ENCODE measurements around the gene UGT1A9.

UGT1A9 gene

GRCh38 chr2:233772153-233772552 lies 100.5 kb downstream of the UGT1A9 start:
- TF ChIP-seq Cebpa-rat (IDR thresholded peaks at IDR 0.05): no peak
- Histone ChIP-seq H4K20me1 (no peaks in the 10 kb centered on the region), H3K36me3 (no peaks in the 10 kb centered on the region), H3K27me3 (no peaks in the 10 kb centered on the region), H3K4me2 (no peak overlapping the region), H3K9ac (no peak overlapping the region), H3K4me3 (no peak overlapping the region), H3K4me1 (no peaks in the 10 kb centered on the region), H3K27ac (no peak overlapping the region), H3K9me3 (peaks cover 21% of the 10 kb centered on the region)

- Histone ChIP-seq H3K27me3 (no peaks in the 10 kb centered on the region), H4K20me1 (no peaks in the 10 kb centered on the region), H3K27ac (no peak overlapping the region), H3K9me3 (peaks cover 25% of the 10 kb centered on the region), H3K36me3 (no peaks in the 10 kb centered on the region), H3K4me2 (no peak overlapping the region), H3K9ac (no peak overlapping the region), H3K4me3 (no peak overlapping the region), H3K4me1 (no peaks in the 10 kb centered on the region)
- no peak for TF ChIP-seq Cebpa-rat (IDR thresholded peaks at IDR 0.05)
Observed at GRCh38 chr2:233772583-233772982, 100.9 kb downstream of the UGT1A9 start.

GRCh38 chr2:233773854-233774253 lies 102.2 kb downstream of the UGT1A9 start:
- Histone ChIP-seq H3K4me1 (no peaks in the 10 kb centered on the region), H4K20me1 (no peaks in the 10 kb centered on the region), H3K27ac (no peak overlapping the region), H3K4me2 (no peak overlapping the region), H3K27me3 (no peaks in the 10 kb centered on the region), H3K4me3 (no peak overlapping the region), H3K36me3 (no peaks in the 10 kb centered on the region), H3K9ac (no peak overlapping the region), H3K9me3 (peaks cover 33% of the 10 kb centered on the region)
- no peak for TF ChIP-seq Cebpa-rat (IDR thresholded peaks at IDR 0.05)

- Histone ChIP-seq H4K20me1 (no peaks in the 10 kb centered on the region), H3K4me2 (no peak overlapping the region), H3K4me1 (no peaks in the 10 kb centered on the region), H3K9me3 (peaks cover 33% of the 10 kb centered on the region), H3K4me3 (no peak overlapping the region), H3K27me3 (no peaks in the 10 kb centered on the region), H3K27ac (no peak overlapping the region), H3K9ac (no peak overlapping the region), H3K36me3 (no peaks in the 10 kb centered on the region)
- TF ChIP-seq Cebpa-rat (IDR thresholded peaks at IDR 0.05): no peak
Observed at GRCh38 chr2:233775414-233775813, 103.7 kb downstream of the UGT1A9 start.

- H3K4me2 ChIP-seq: no peak within 1 kb of the TSS
- H3K4me3 ChIP-seq: no peak within 1 kb of the TSS
- no peak for TF ChIP-seq Cebpa-rat (IDR thresholded peaks at IDR 0.05)
- H3K9me3 ChIP-seq: peaks cover 33% of the 10 kb centered on the region
- H3K27me3 ChIP-seq: no peaks in the 10 kb centered on the region
- no peaks in the 10 kb centered on the region for H3K36me3 ChIP-seq
- no peak within 1 kb of the TSS for H3K9ac ChIP-seq
- no peaks in the 10 kb centered on the region for H3K4me1 ChIP-seq
- H3K27ac ChIP-seq: no peak within 1 kb of the TSS
- H4K20me1 ChIP-seq: no peaks in the 10 kb centered on the region
Observed at GRCh38 chr2:233778030-233778429, 106.3 kb downstream of the UGT1A9 start, which contains the start of gene MROH2A. Gene MROH2A, plus strand, starts transcription at chr2:233778330. Its CDS starts 1,029 bp downstream, at chr2:233779359.

- no peaks in the 10 kb centered on the region for H4K20me1 ChIP-seq
- no peaks in the 10 kb centered on the region for H3K36me3 ChIP-seq
- H3K4me1 ChIP-seq: peaks cover 3% of the 10 kb centered on the region
- H3K9me3 ChIP-seq: peaks cover 37% of the 10 kb centered on the region
- H3K27ac ChIP-seq: no peak overlapping the region
- no peaks in the 10 kb centered on the region for H3K27me3 ChIP-seq
- no peak for TF ChIP-seq Cebpa-rat (IDR thresholded peaks at IDR 0.05)
- no peak overlapping the region for H3K9ac ChIP-seq
- no peak overlapping the region for H3K4me2 ChIP-seq
- no peak overlapping the region for H3K4me3 ChIP-seq
Observed at GRCh38 chr2:233779722-233780121, 108.0 kb downstream of the UGT1A9 start.

- no peak for TF ChIP-seq Cebpa-rat (IDR thresholded peaks at IDR 0.05)
- Histone ChIP-seq H3K27ac (no peak overlapping the region), H4K20me1 (no peaks in the 10 kb centered on the region), H3K4me2 (no peak overlapping the region), H3K9me3 (peaks cover 35% of the 10 kb centered on the region), H3K4me1 (peaks cover 14% of the 10 kb centered on the region), H3K4me3 (no peak overlapping the region), H3K9ac (no peak overlapping the region), H3K27me3 (no peaks in the 10 kb centered on the region), H3K36me3 (no peaks in the 10 kb centered on the region)
Observed at GRCh38 chr2:233780771-233781170, 109.1 kb downstream of the UGT1A9 start.

- H3K4me3 ChIP-seq: no peak overlapping the region
- H3K4me2 ChIP-seq: no peak overlapping the region
- TF ChIP-seq Cebpa-rat (IDR thresholded peaks at IDR 0.05): no peak
- peaks cover 21% of the 10 kb centered on the region for H3K9me3 ChIP-seq
- H3K27ac ChIP-seq: no peak overlapping the region
- H3K36me3 ChIP-seq: no peaks in the 10 kb centered on the region
- no peaks in the 10 kb centered on the region for H3K27me3 ChIP-seq
- peaks cover 18% of the 10 kb centered on the region for H3K4me1 ChIP-seq
- no peaks in the 10 kb centered on the region for H4K20me1 ChIP-seq
- no peak overlapping the region for H3K9ac ChIP-seq
Observed at GRCh38 chr2:233789554-233789953, 117.9 kb downstream of the UGT1A9 start.

- Histone ChIP-seq H3K9ac (no peak overlapping the region), H3K4me2 (no peak overlapping the region), H3K27ac (no peak overlapping the region), H3K36me3 (no peaks in the 10 kb centered on the region), H3K4me3 (no peak overlapping the region), H3K27me3 (no peaks in the 10 kb centered on the region), H3K4me1 (0 out of 2 replicates have a peak, but pooled peaks cover 5% of the 10 kb centered on the region), H3K9me3 (peaks cover 8% of the 10 kb centered on the region), H4K20me1 (no peaks in the 10 kb centered on the region)
- TF ChIP-seq Cebpa-rat (IDR thresholded peaks at IDR 0.05): no peak
Observed at GRCh38 chr2:233791151-233791882, 119.6 kb downstream of the UGT1A9 start.

- Histone ChIP-seq H3K9ac (no peak overlapping the region), H3K36me3 (no peaks in the 10 kb centered on the region), H3K4me2 (no peak overlapping the region), H3K27me3 (no peaks in the 10 kb centered on the region), H3K4me3 (no peak overlapping the region), H3K4me1 (0 out of 2 replicates have a peak, but pooled peaks cover 5% of the 10 kb centered on the region), H3K9me3 (peaks cover 2% of the 10 kb centered on the region), H4K20me1 (no peaks in the 10 kb centered on the region), H3K27ac (no peak overlapping the region)
- no peak for TF ChIP-seq Cebpa-rat (IDR thresholded peaks at IDR 0.05)
Observed at GRCh38 chr2:233791883-233792329, 120.2 kb downstream of the UGT1A9 start.
